Measurements from ENCODE around the gene ZNF75A. TPM values are rescaled to one million over a fixed set of nuclear protein-coding genes. Genes with fewer than 3 reads are reported as not detected.

The ZNF75A gene
- total RNA-seq, 1 donor from 2014 or later: 27.0 TPM

GRCh38 chr16:3355589-3355988 lies 50.3 kb downstream of the ZNF75A start, which contains the start of gene OR2C1:
TSS of gene OR2C1 (plus strand) at chr16:3355889. CDS start at chr16:3355941, 52 bp downstream.
- Mint-ChIP-seq H3K27ac (ENCODE audit: unreplicated experiment) (no peak within 1 kb of the TSS), H3K4me3 (ENCODE audit: unreplicated experiment) (no peak within 1 kb of the TSS), H3K4me1 (ENCODE audit: unreplicated experiment) (no peaks in the 10 kb centered on the region), H3K36me3 (ENCODE audit: low read depth, unreplicated experiment) (peaks cover 5% of the 10 kb centered on the region), H3K9me3 (ENCODE audit: unreplicated experiment) (peaks cover 7% of the 10 kb centered on the region), H3K27me3 (ENCODE audit: unreplicated experiment) (no peaks in the 10 kb centered on the region)
- TF ChIP-seq CTCF (IDR thresholded peaks at IDR 0.05; ENCODE audit: unreplicated experiment): no peak
- no peak for DNase-seq (ENCODE audit: low spot score)

GRCh38 chr16:3356118-3356517 lies 50.8 kb downstream of the ZNF75A start:
- no peak overlapping the region for H3K4me3 Mint-ChIP-seq (ENCODE audit: unreplicated experiment)
- no peaks in the 10 kb centered on the region for H3K27me3 Mint-ChIP-seq (ENCODE audit: unreplicated experiment)
- H3K27ac Mint-ChIP-seq (ENCODE audit: unreplicated experiment): no peak overlapping the region
- H3K36me3 Mint-ChIP-seq (ENCODE audit: low read depth, unreplicated experiment): peaks cover 5% of the 10 kb centered on the region
- peaks cover 7% of the 10 kb centered on the region for H3K9me3 Mint-ChIP-seq (ENCODE audit: unreplicated experiment)
- DNase-seq (ENCODE audit: low spot score): no peak
- TF ChIP-seq CTCF (IDR thresholded peaks at IDR 0.05; ENCODE audit: unreplicated experiment): no peak
- no peaks in the 10 kb centered on the region for H3K4me1 Mint-ChIP-seq (ENCODE audit: unreplicated experiment)

- H3K4me1 Mint-ChIP-seq (ENCODE audit: unreplicated experiment): no peaks in the 10 kb centered on the region
- DNase-seq (ENCODE audit: low spot score): no peak
- no peak for TF ChIP-seq CTCF (IDR thresholded peaks at IDR 0.05; ENCODE audit: unreplicated experiment)
Measured at GRCh38 chr16:3358871-3359270, 53.6 kb downstream of the ZNF75A start.

GRCh38 chr16:3362931-3363330 lies 57.6 kb downstream of the ZNF75A start:
- no peak for DNase-seq (ENCODE audit: low spot score)
- Mint-ChIP-seq H3K27me3 (ENCODE audit: unreplicated experiment) (no peaks in the 10 kb centered on the region), H3K27ac (ENCODE audit: unreplicated experiment) (no peak overlapping the region), H3K4me1 (ENCODE audit: unreplicated experiment) (no peaks in the 10 kb centered on the region), H3K36me3 (ENCODE audit: low read depth, unreplicated experiment) (peaks cover 3% of the 10 kb centered on the region), H3K9me3 (ENCODE audit: unreplicated experiment) (no peaks in the 10 kb centered on the region), H3K4me3 (ENCODE audit: unreplicated experiment) (no peak overlapping the region)
- TF ChIP-seq CTCF (IDR thresholded peaks at IDR 0.05; ENCODE audit: unreplicated experiment): no peak

More at GRCh38 chr16:3358871-3359270, 53.6 kb downstream of the ZNF75A start:
- Mint-ChIP-seq H3K36me3 (ENCODE audit: low read depth, unreplicated experiment) (peaks cover 5% of the 10 kb centered on the region), H3K4me3 (ENCODE audit: unreplicated experiment) (no peak overlapping the region), H3K9me3 (ENCODE audit: unreplicated experiment) (peaks cover 7% of the 10 kb centered on the region), H3K27ac (ENCODE audit: unreplicated experiment) (no peak overlapping the region), H3K27me3 (ENCODE audit: unreplicated experiment) (no peaks in the 10 kb centered on the region)

GRCh38 chr16:3363793-3364192 lies 58.5 kb downstream of the ZNF75A start:
- DNase-seq (ENCODE audit: low spot score): no peak
- H3K36me3 Mint-ChIP-seq (ENCODE audit: low read depth, unreplicated experiment): peaks cover 3% of the 10 kb centered on the region
- no peak overlapping the region for H3K4me3 Mint-ChIP-seq (ENCODE audit: unreplicated experiment)
- H3K9me3 Mint-ChIP-seq (ENCODE audit: unreplicated experiment): no peaks in the 10 kb centered on the region
- H3K27me3 Mint-ChIP-seq (ENCODE audit: unreplicated experiment): no peaks in the 10 kb centered on the region
- TF ChIP-seq CTCF (IDR thresholded peaks at IDR 0.05; ENCODE audit: unreplicated experiment): no peak
- no peaks in the 10 kb centered on the region for H3K4me1 Mint-ChIP-seq (ENCODE audit: unreplicated experiment)
- no peak overlapping the region for H3K27ac Mint-ChIP-seq (ENCODE audit: unreplicated experiment)
